ENCODE data around the gene ABHD13.

GRCh38 chr13:108194435-108194936, 23.7 kb upstream of the ABHD13 start:
- no peak for TF ChIP-seq CTCF (IDR thresholded peaks at IDR 0.05)
- no peak for TF ChIP-seq POLR2A (IDR thresholded peaks at IDR 0.05)
- no peak for TF ChIP-seq POLR2AphosphoS5 (IDR thresholded peaks at IDR 0.05)
